ENCODE data around the gene RPL23.
"Not testable (repeated sequence)": the region's sequence is repeated elsewhere in the genome, so short reads cannot be mapped to it uniquely, and the experiment has no call there.

RPL23 gene

GRCh38 chr17:38857271-38857670 lies 3.8 kb upstream of the RPL23 start:
- no peak for DNase-seq (ENCODE audit: low spot score)
- in situ Hi-C loops (cut with MboI; ENCODE audit: low pct_unique_long_range_greater_than_20kb, low sequenced_read_pairs, unreplicated experiment), result no loop called here
- TF ChIP-seq, protein P1, sequence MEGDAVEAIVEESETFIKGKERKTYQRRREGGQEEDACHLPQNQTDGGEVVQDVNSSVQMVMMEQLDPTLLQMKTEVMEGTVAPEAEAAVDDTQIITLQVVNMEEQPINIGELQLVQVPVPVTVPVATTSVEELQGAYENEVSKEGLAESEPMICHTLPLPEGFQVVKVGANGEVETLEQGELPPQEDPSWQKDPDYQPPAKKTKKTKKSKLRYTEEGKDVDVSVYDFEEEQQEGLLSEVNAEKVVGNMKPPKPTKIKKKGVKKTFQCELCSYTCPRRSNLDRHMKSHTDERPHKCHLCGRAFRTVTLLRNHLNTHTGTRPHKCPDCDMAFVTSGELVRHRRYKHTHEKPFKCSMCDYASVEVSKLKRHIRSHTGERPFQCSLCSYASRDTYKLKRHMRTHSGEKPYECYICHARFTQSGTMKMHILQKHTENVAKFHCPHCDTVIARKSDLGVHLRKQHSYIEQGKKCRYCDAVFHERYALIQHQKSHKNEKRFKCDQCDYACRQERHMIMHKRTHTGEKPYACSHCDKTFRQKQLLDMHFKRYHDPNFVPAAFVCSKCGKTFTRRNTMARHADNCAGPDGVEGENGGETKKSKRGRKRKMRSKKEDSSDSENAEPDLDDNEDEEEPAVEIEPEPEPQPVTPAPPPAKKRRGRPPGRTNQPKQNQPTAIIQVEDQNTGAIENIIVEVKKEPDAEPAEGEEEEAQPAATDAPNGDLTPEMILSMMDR (IDR thresholded peaks at IDR 0.05; ENCODE audit: extremely low read depth, insufficient read depth, missing control alignments), result no peak

- in situ Hi-C loops (cut with MboI; ENCODE audit: low pct_unique_long_range_greater_than_20kb, low sequenced_read_pairs, unreplicated experiment), result not testable (repeated sequence)
Observed at GRCh38 chr17:38855101-38855714, 1.7 kb upstream of the RPL23 start.

DNA sequence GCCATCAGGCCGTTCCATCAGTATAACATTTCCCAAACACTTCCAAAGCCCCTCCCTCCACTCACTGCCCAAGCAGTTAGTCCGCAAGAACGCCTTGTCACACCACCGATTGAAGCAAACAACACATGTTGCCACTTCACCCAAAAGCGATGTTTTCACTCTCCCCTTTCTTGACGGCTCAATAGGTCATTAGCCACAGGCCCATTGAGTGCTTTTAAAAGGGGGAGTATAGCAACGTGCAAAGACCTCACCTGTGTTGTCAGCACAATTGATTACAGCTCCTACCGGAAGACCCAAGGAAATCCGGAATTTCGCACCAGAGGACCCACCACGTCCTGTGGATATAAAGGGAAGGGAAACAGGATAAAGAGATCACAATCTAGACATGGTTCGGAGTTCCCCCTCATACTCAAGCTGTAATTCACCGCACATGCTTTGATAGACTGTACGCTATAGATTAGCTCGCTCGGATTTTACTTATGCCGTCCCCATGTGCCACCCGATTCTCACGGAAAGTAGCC lies 690 bp downstream of the RPL23 start:
- in situ Hi-C loops (cut with MboI; ENCODE audit: low pct_unique_long_range_greater_than_20kb, low sequenced_read_pairs, unreplicated experiment), result no loop called here
- DNase-seq (ENCODE audit: low spot score), result no peak
- TF ChIP-seq, protein P1 (IDR thresholded peaks at IDR 0.05; ENCODE audit: extremely low read depth, insufficient read depth, missing control alignments), result no peak

More at GRCh38 chr17:38855101-38855714, 1.7 kb upstream of the RPL23 start:
- DNase-seq (ENCODE audit: low spot score), result not testable (repeated sequence)

GRCh38 chr17:38851434-38851833 lies 2.1 kb downstream of the RPL23 start:
- no peak for DNase-seq (ENCODE audit: low spot score)
- in situ Hi-C loops (cut with MboI; ENCODE audit: low pct_unique_long_range_greater_than_20kb, low sequenced_read_pairs, unreplicated experiment), result no loop called here
- TF ChIP-seq, protein P1 (IDR thresholded peaks at IDR 0.05; ENCODE audit: extremely low read depth, insufficient read depth, missing control alignments), result no peak

DNA sequence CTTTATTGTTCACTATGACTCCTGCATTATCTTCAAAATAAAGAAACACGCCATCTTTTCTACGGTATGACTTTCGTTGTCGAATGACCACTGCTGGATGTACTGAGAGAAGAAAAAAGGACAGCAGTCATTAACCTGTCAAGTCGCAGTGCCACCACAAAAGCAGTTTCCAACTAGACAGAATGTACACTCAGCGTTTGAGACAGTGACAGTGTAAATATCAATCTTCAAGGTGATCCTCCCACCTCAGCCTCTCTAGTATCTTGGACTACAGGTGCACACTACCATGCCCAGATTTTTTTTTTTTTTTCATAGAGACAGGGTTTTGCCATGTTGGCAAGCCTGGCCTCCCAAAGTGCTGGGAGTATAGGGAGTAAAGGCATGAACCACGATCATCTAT lies 3.1 kb downstream of the RPL23 start:
- TF ChIP-seq, protein P1 (IDR thresholded peaks at IDR 0.05; ENCODE audit: extremely low read depth, insufficient read depth, missing control alignments), result no peak
- in situ Hi-C loops (cut with MboI; ENCODE audit: low pct_unique_long_range_greater_than_20kb, low sequenced_read_pairs, unreplicated experiment), result no loop called here

GRCh38 chr17:38848939-38849605 lies 4.4 kb downstream of the RPL23 start:
- DNase-seq (ENCODE audit: low spot score), result no peak
- in situ Hi-C loops (cut with MboI; ENCODE audit: low pct_unique_long_range_greater_than_20kb, low sequenced_read_pairs, unreplicated experiment), result no loop called here
- TF ChIP-seq, protein P1 (IDR thresholded peaks at IDR 0.05; ENCODE audit: extremely low read depth, insufficient read depth, missing control alignments), result no peak

More for the DNA sequence above, 3.1 kb downstream of the RPL23 start:
- no peak for DNase-seq (ENCODE audit: low spot score)

DNA sequence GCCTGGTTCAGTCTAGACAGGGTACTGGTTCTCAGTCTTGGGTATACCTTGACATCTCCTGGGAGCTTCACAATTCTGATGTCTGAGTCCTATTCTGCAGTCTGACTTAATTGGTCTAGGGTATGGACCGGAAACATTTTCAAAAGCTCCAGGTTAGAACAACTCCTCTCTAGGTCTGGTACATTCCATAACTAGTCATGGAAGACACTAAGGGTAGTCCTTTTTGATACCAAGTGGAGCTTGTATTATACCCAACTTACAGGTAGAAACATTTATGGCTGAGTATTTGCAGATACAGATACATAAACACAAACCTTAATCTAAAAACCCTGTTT lies 5.0 kb downstream of the RPL23 start:
- TF ChIP-seq, protein P1 (IDR thresholded peaks at IDR 0.05; ENCODE audit: extremely low read depth, insufficient read depth, missing control alignments), result no peak
- in situ Hi-C loops (cut with MboI; ENCODE audit: low pct_unique_long_range_greater_than_20kb, low sequenced_read_pairs, unreplicated experiment), result no loop called here
- no peak for DNase-seq (ENCODE audit: low spot score)

All from GM13977 (cell line).